ENCODE data around the gene AOX1. TPM values are rescaled to one million over a fixed set of nuclear protein-coding genes. Genes with fewer than 3 reads are reported as not detected.
"Not testable (repeated sequence)": the region's sequence is repeated elsewhere in the genome, so short reads cannot be mapped to it uniquely, and the experiment has no call there.

Gene AOX1
- total RNA-seq, 2 donors from 2014 or later, result 24.8 to 47.9 TPM

DNA sequence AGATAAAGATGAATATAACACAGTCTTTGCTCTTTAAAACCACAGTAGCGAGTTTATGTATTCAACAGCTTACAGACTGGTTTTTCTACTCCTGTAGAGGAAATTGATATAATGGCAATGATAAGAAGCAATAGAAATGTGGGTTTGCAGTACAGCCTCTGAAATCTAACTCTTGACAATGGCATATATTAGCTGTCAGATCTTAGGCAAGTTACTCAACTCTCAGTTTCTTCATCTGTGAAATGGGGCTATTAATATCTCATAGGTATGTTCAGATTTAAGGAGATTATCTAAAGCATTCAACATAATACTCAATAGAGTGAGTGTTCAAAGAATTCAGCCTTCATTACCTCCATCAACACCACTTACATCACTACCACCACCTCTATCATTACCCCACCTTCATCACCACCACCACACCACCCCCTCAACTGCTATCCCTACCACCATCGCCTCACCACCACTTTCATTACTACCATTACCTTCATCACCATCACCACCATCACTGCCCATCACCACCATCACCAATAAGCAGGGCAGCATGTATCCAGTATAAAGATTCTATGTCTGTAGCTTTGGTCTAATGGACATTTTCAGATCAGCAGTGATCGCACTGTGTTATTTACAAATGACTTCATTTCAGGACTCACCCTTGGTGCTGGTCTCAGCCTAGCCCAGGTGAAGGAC is 22.7 kb downstream of the AOX1 start:
- Histone ChIP-seq H3K27ac (no peak overlapping the region), H3K27me3 (replicated peaks; ENCODE audit: insufficient read depth) (no peaks in the 10 kb centered on the region), H3K4me3 (no peak overlapping the region), H3K36me3 (no peaks in the 10 kb centered on the region), H3K9me3 (no peaks in the 10 kb centered on the region), H3K4me1 (replicated peaks) (no peaks in the 10 kb centered on the region)
- DNase-seq (ENCODE audit: low spot score), result no peak
- TF ChIP-seq, protein P1, sequence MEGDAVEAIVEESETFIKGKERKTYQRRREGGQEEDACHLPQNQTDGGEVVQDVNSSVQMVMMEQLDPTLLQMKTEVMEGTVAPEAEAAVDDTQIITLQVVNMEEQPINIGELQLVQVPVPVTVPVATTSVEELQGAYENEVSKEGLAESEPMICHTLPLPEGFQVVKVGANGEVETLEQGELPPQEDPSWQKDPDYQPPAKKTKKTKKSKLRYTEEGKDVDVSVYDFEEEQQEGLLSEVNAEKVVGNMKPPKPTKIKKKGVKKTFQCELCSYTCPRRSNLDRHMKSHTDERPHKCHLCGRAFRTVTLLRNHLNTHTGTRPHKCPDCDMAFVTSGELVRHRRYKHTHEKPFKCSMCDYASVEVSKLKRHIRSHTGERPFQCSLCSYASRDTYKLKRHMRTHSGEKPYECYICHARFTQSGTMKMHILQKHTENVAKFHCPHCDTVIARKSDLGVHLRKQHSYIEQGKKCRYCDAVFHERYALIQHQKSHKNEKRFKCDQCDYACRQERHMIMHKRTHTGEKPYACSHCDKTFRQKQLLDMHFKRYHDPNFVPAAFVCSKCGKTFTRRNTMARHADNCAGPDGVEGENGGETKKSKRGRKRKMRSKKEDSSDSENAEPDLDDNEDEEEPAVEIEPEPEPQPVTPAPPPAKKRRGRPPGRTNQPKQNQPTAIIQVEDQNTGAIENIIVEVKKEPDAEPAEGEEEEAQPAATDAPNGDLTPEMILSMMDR (IDR thresholded peaks at IDR 0.05), result no peak
- no peak for TF ChIP-seq POLR2AphosphoS5 (IDR thresholded peaks at IDR 0.05)
- no peak for TF ChIP-seq POLR2A (IDR thresholded peaks at IDR 0.05)
- 54% methylated on average over 3 of the region's 3 CpGs for WGBS
- intact Hi-C loops (cut with DNase I), result no loop called here

DNA sequence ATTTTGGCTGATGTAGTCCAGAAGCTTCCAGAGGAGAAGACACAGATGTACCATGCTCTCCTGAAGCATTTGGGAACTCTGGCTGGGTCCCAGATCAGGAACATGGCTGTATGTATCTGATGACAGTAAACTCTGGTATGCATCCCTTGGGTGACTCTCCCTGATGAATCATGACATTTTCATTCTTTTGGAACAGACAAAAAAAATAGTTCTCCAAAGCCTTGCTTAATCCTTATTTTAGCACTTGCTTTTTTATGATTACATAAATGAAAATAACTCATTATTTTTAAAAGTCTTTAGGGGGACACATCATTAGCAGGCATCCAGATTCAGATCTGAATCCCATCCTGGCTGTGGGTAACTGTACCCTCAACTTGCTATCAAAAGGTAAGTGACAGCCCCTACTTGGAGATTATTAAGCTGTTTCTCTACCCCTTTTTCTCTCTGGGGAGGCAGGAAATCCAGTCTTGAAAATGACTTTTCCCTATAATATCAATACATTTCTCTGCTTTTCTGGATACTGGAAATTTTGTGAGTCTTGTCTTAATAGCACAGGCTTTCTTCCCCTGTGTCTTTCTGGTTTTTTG is 23.3 kb downstream of the AOX1 start:
- Histone ChIP-seq H3K4me1 (replicated peaks) (no peaks in the 10 kb centered on the region), H3K27ac (no peak overlapping the region), H3K9me3 (no peaks in the 10 kb centered on the region), H3K36me3 (no peaks in the 10 kb centered on the region), H3K27me3 (replicated peaks; ENCODE audit: insufficient read depth) (no peaks in the 10 kb centered on the region), H3K4me3 (no peak overlapping the region)
- no peak for TF ChIP-seq POLR2AphosphoS5 (IDR thresholded peaks at IDR 0.05)
- TF ChIP-seq, protein P1 (IDR thresholded peaks at IDR 0.05), result no peak
- no peak for TF ChIP-seq POLR2A (IDR thresholded peaks at IDR 0.05)
- no peak for DNase-seq (ENCODE audit: low spot score)
- intact Hi-C loops (cut with DNase I), result no loop called here

DNA sequence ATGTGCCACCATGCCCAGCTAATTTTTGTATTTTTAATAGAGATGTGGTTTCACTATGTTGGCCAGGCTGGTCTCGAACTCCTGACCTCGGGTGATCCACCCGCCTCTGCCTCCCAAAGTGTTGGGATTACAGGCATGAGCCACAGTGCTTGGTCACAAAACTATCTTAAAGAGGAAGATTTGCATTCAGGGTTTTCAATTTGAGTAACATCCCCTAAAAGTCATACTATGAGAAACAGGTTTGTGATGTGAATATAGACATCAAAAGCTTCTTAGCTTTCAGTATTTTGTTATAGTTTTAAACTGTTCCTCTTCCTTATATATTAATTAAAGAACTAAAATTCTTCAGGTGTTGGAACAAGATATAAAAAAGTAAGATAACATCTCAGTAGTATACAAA is 24.4 kb downstream of the AOX1 start:
- H3K4me3 ChIP-seq; H3K4me1 ChIP-seq (replicated peaks); intact Hi-C loops (cut with DNase I); H3K36me3 ChIP-seq; H3K27me3 ChIP-seq (replicated peaks; ENCODE audit: insufficient read depth); H3K27ac ChIP-seq; DNase-seq (ENCODE audit: low spot score); H3K9me3 ChIP-seq: not testable (repeated sequence)
- 98% methylated on average over 3 of the region's 3 CpGs for WGBS

DNA sequence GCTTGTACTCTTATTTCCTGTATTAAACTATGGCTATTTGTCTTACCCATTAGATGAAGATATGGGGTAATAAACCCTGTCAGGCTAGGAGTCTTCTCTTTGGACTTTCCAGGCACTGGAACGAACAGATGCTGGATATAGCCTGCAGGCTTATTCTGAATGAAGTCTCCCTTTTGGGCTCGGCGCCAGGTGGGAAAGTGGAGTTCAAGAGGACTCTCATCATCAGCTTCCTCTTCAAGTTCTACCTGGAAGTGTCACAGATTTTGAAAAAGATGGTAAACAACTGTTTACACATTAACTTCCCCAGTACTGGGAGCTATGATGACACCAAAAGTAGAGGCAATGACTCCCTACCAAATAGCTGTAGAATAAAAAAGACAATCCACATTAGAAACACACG is 27.9 kb downstream of the AOX1 start:
- Histone ChIP-seq H3K27ac (no peak overlapping the region), H3K36me3 (no peaks in the 10 kb centered on the region), H3K9me3 (no peaks in the 10 kb centered on the region), H3K4me1 (replicated peaks) (no peaks in the 10 kb centered on the region), H3K27me3 (replicated peaks; ENCODE audit: insufficient read depth) (no peaks in the 10 kb centered on the region), H3K4me3 (no peak overlapping the region)
- WGBS, result 82% methylated on average over 4 of the region's 4 CpGs
- DNase-seq (ENCODE audit: low spot score), result no peak
- intact Hi-C loops (cut with DNase I), result no loop called here
- TF ChIP-seq POLR2A (IDR thresholded peaks at IDR 0.05), result no peak
- TF ChIP-seq, protein P1 (IDR thresholded peaks at IDR 0.05), result no peak
- TF ChIP-seq POLR2AphosphoS5 (IDR thresholded peaks at IDR 0.05), result no peak

DNA sequence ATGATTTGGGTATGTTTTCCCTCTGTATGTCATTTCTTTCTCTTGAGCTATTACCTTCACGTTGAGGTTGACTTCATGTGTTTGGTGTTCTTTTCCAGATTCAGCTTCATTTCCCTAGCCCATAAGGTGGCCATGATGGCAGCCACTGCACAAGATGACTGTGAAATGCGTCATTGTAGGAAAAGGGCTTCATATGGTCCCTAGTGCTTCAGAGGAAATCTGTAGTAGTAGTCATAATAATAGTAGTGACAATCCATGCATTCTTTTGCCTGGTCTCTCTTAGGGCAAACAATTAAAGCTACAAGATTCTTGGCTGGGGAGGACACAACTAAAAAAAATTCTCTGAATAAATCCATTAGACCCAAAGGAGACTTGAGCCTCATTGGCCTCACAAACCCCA is 28.4 kb downstream of the AOX1 start:
- no peak for DNase-seq (ENCODE audit: low spot score)
- Histone ChIP-seq H3K9me3 (no peaks in the 10 kb centered on the region), H3K4me1 (replicated peaks) (no peaks in the 10 kb centered on the region), H3K27ac (no peak overlapping the region), H3K4me3 (no peak overlapping the region), H3K36me3 (no peaks in the 10 kb centered on the region), H3K27me3 (replicated peaks; ENCODE audit: insufficient read depth) (no peaks in the 10 kb centered on the region)
- WGBS, result 84% methylated on average over 2 of the region's 2 CpGs
- intact Hi-C loops (cut with DNase I), result no loop called here
- TF ChIP-seq, protein P1 (IDR thresholded peaks at IDR 0.05), result no peak
- no peak for TF ChIP-seq POLR2AphosphoS5 (IDR thresholded peaks at IDR 0.05)
- no peak for TF ChIP-seq POLR2A (IDR thresholded peaks at IDR 0.05)

All from prostate gland (tissue), 2 donors.